K562 (cell line): ENCODE results near the gene PPP1R37. TPM values are rescaled to one million over a fixed set of nuclear protein-coding genes. Genes with fewer than 3 reads are reported as not detected.

Experiments
- ATAC-seq: fragments of 200-7000 bp; cut with Tn5 transposase; 3 replicates; pipeline ENCODE4 v1.9.1; 2020; ENCODE audit warnings: moderate library complexity
- BruUV-seq: library from RNA; stranded (reverse); fragments of 400-500 nt; replicated peaks from 2 replicates; lab custom pipeline; 2021; lab: Mats Ljungman, UMichigan
- CTCF ChIA-PET: fragments of 300-600 bp; formaldehyde crosslinking; extraction: SDS; loops from one replicate; lab custom pipeline; 2021; ENCODE audit warnings: low intra/inter-chr PET ratio; lab: Yijun Ruan, JAX
- POLR2A ChIA-PET: fragments of 300-600, 350-650 bp; sonication (Branson Sonifier 250); formaldehyde crosslinking; extraction: SDS; loops from one replicate; lab custom pipeline; 2021; ENCODE audit warnings: antibody characterized with exemption, inconsistent platforms; lab: Yijun Ruan, JAX
- DNase-seq, 4 experiments: peaks; one replicate each; pipeline versions ENCODE4 v3.0.0 to v3.0.0-alpha.2; 2011 to 2018; ENCODE audit warnings: low spot score in 3 of 4, mixed read lengths in 3 of 4; ENCODE audit errors: extremely low read depth in 1 of 4
- FAIRE-seq: peaks from 2 replicates; lab custom pipeline; 2011; peaks lifted over from hg19 to GRCh38; lab: Jason Lieb, UNC
- H2AFZ ChIP-seq: 2 replicates; pipeline ENCODE4 v1.6.0; 2011; ENCODE audit warnings: low read depth, low read length, control low read depth, inconsistent platforms
- H3K27ac ChIP-seq: fragments of 200-600 bp; 3 replicates; pipeline ENCODE4 v1.8.0; 2011; ENCODE audit warnings: low read depth, mild to moderate bottlenecking, control low read depth, inconsistent platforms, low read length, moderate library complexity, mixed read lengths; ENCODE audit errors: extremely low read depth
- H3K27me3 ChIP-seq, 2 experiments: fragments of 300-600 bp in 1 of 2; 2 replicates in 1 of 2; 3 replicates in 1 of 2; pipeline versions ENCODE4 v1.6.0 to v1.8.0; 2011; ENCODE audit warnings: inconsistent platforms in 2 of 2, low read length in 2 of 2, mild to moderate bottlenecking in 1 of 2, mixed read lengths in 1 of 2, moderate library complexity in 1 of 2; ENCODE audit not compliant: control insufficient read depth in 2 of 2, insufficient read depth in 2 of 2
- H3K36me3 ChIP-seq: fragments of 300-600 bp; 3 replicates; pipeline ENCODE4 v1.8.0; 2011; ENCODE audit warnings: mild to moderate bottlenecking, low read length, inconsistent platforms; ENCODE audit not compliant: control insufficient read depth, insufficient read depth
- H3K4me1 ChIP-seq, 2 experiments: fragments of 200-600 bp in 1 of 2; replicated peaks in 1 of 2; 2 replicates in 1 of 2; 3 replicates in 1 of 2; pipeline versions ENCODE4 v1.5.1 to v1.8.0; 2011; ENCODE audit warnings: inconsistent platforms in 2 of 2, low read length in 2 of 2, mild to moderate bottlenecking in 1 of 2, mixed read lengths in 1 of 2, moderate library complexity in 1 of 2; ENCODE audit not compliant: control insufficient read depth in 2 of 2, insufficient read depth in 2 of 2
- H3K4me2 ChIP-seq: 2 replicates; pipeline ENCODE4 v1.6.1; 2011; ENCODE audit warnings: low read length, control low read depth, inconsistent platforms, mixed read lengths; ENCODE audit not compliant: insufficient read depth
- H3K4me3 ChIP-seq: fragments of 200-600 bp; sonication (generic), shearing (Covaris generic); 2 replicates; pipeline ENCODE4 v1.5.1; 2016; ENCODE audit warnings: control low read depth, inconsistent platforms
- H3K79me2 ChIP-seq: fragments of 200-600 bp; 3 replicates; pipeline ENCODE4 v1.8.0; 2011; ENCODE audit warnings: low read length, inconsistent platforms; ENCODE audit not compliant: control insufficient read depth, insufficient read depth
- H3K9ac ChIP-seq, 2 experiments: 2 replicates each; pipeline versions ENCODE4 v1.6.0 to v1.6.1; 2011; ENCODE audit warnings: low read depth in 2 of 2, low read length in 2 of 2, control low read depth in 1 of 2, inconsistent platforms in 1 of 2, mild to moderate bottlenecking in 1 of 2, mixed read lengths in 1 of 2; ENCODE audit not compliant: insufficient read depth in 1 of 2
- H3K9me1 ChIP-seq: one replicate; pipeline ENCODE4 v1.6.0; 2011; ENCODE audit warnings: inconsistent platforms, mild to moderate bottlenecking, low read length, moderate library complexity; ENCODE audit not compliant: control insufficient read depth, insufficient read depth
- H3K9me3 ChIP-seq: replicated peaks from 2 replicates; pipeline ENCODE4 v1.5.1; 2011; ENCODE audit warnings: low read depth, low read length, inconsistent platforms; ENCODE audit not compliant: control insufficient read depth, insufficient read depth
- H4K20me1 ChIP-seq: replicated peaks from 2 replicates; pipeline ENCODE4 v1.6.1; 2011; ENCODE audit warnings: low read length, inconsistent platforms, mixed read lengths; ENCODE audit not compliant: control insufficient read depth, insufficient read depth
- CHAMP1 ChIP-seq: fragments of 450-650 bp; IDR thresholded peaks from 2 replicates; pipeline ENCODE4 v1.6.1; 2016; ENCODE audit warnings: mild to moderate bottlenecking
- POLR2G ChIP-seq: fragments of 200-400 bp; formaldehyde crosslinking; IDR thresholded peaks from 2 replicates; pipeline ENCODE4 v1.6.1; 2017; ENCODE audit warnings: low read depth, mild to moderate bottlenecking, antibody characterized with exemption, low read length, moderate library complexity
- STAG1 ChIP-seq: sonication (generic); formaldehyde crosslinking; IDR thresholded peaks from 2 replicates; pipeline ENCODE4 v1.5.0; 2020; ENCODE audit warnings: missing genetic modification reagents, borderline replicate concordance
- WGBS: fragments of 100-300 bp; shearing (Covaris generic); methylation state at CpG from one replicate; pipeline ENCODE4 v1.1.6; 2016; ENCODE audit warnings: low coverage, mixed read lengths; ENCODE audit not compliant: insufficient coverage; ENCODE audit errors: missing lambda C conversion rate; 5-methylcytosine and 5-hydroxymethylcytosine counted together
- in situ Hi-C: fragments of 300-500 bp; cut with MboI; formaldehyde crosslinking; loops from 4 replicates; pipeline ENCODE4 v1.15.0; 2018; ENCODE audit warnings: inconsistent platforms, mixed read lengths
- intact Hi-C: fragments of 100-400 bp; cut with micrococcal nuclease; formaldehyde crosslinking; loops from 2 replicates; pipeline ENCODE4 v1.14.2; 2022
- polyA plus RNA-seq, 8 experiments: library from polyadenylated mRNA; depleted of rRNA in 4 of 8; stranded (reverse) in 5 of 8; unstranded in 3 of 8; fragments of >200 nt; fragmentation: Nextera tagmentation in 2 of 8; fragmentation: Illumina TruSeq in 1 of 8; extraction: Ambion mirVana in 2 of 8; extraction: Trizol in 1 of 8; gene quantifications; 2 replicates each; pipeline versions ENCODE4 v1.2.1 to v1.2.3, GENCODE V29; 2011 to 2014; ENCODE audit warnings: inconsistent platforms in 1 of 8, missing spikeins in 1 of 8
- total RNA-seq, 7 experiments: library from RNA; depleted of rRNA in 6 of 7; stranded (reverse); fragments of >200 nt in 6 of 7; fragmentation: Illumina TruSeq in 2 of 7; extraction: Trizol in 2 of 7; gene quantifications; 2 replicates each; pipeline versions ENCODE4 v1.2.1 to v1.2.3, GENCODE V29; 2011 to 2021; ENCODE audit warnings: low replicate concordance in 1 of 7

PPP1R37 gene
- total and polyA plus RNA-seq, 9 of the 15 experiments (the other 6 are each of a cell fraction or from before 2014, with no cell fraction given) = 0.04 to 20.3 (median 7.3) TPM

DNA sequence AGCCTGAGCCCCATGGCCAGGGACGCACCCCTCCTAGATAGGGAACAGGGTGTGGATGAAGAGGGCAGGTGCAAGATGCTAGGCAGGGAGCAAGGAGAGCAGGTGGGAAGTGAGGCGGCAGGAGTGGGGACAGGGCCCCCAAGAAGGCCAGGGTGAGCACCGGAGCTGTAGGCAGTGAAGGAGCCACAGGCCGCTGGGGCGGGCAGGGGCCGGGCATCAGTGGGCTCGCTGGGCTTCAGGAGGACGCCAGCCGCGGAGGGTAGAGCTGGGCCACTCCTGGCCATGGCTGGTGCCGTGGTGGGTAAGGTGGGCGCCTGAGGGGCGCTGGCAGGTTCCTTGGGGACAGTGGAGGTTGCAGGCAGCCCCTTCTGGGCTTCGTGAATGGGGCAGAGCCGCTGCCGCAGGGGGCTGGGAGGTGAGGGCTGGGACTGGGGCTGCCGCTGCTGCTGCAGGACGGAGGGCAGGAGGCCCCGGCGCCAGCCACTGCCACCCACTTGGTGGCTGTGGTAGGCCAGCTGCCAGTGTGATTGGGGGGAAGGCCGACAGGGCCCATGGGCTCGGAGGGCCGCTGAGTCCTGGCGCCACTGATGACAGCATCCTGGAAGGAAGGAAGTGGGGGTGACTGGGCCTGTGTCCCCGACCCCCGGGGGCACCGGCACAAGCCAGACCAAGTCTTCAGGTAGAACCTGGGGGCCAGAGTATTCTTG lies 65.7 kb downstream of the PPP1R37 start:
- intact Hi-C loops = no loop called here
- WGBS = 20% methylated on average over 27 of the region's 27 CpGs
- BruUV-seq = no TSS peak
- Histone ChIP-seq H3K36me3 (no peaks in the 10 kb centered on the region), H3K4me2 (no peak overlapping the region)
- no peak for DNase-seq
- TF ChIP-seq POLR2G (peak; percentile 69), STAG1 (CRISPR knock-in tag) (no peak)
- TF ChIP-seq, all 486 proteins: peak for 1
- CTCF ChIA-PET = no interaction called here
- no peak overlapping the region for H2AFZ ChIP-seq
- no peak overlapping the region for H3K4me3 ChIP-seq
- no peak overlapping the region for H3K27ac ChIP-seq
- H4K20me1 ChIP-seq = peaks cover 23% of the 10 kb centered on the region
- no peaks in the 10 kb centered on the region for H3K79me2 ChIP-seq
- H3K27me3 ChIP-seq = peaks cover 6 to 26% of the 10 kb centered on the region in 2 experiments; a peak in 4 of 5 replicates
- 0 out of 4 replicates have a peak overlapping the region, but pooled peaks of 1 of the 2 experiments have one; percentile 28 for H3K9ac ChIP-seq
- FAIRE-seq (no peak), ATAC-seq (no peak)
- peaks cover 9 to 71% of the 10 kb centered on the region in 2 experiments for H3K4me1 ChIP-seq
- POLR2A ChIA-PET = interaction anchor here (1.4 kb wide), 1 partner anchor 26 kb away, joined by 3 read pairs; no protein-coding TSS in a partner anchor
- no peaks in the 10 kb centered on the region for H3K9me3 ChIP-seq
- H3K9me1 ChIP-seq = peaks cover 4% of the 10 kb centered on the region
- in situ Hi-C loops = no loop called here

GRCh38 chr19:45159210-45159970 lies 66.4 kb downstream of the PPP1R37 start:
- Histone ChIP-seq H3K9ac (no peak overlapping the region), H3K79me2 (no peaks in the 10 kb centered on the region), H3K4me1 (peaks cover 3 to 70% of the 10 kb centered on the region in 2 experiments; a peak in 4 of 5 replicates), H3K27ac (no peak overlapping the region), H3K9me1 (no peaks in the 10 kb centered on the region), H4K20me1 (peaks cover 18% of the 10 kb centered on the region), H3K4me3 (no peak overlapping the region), H3K4me2 (no peak overlapping the region), H3K9me3 (no peaks in the 10 kb centered on the region), H2AFZ (no peak overlapping the region), H3K36me3 (no peaks in the 10 kb centered on the region), H3K27me3 (peaks cover 6 to 26% of the 10 kb centered on the region in 2 experiments; a peak in 4 of 5 replicates)
- BruUV-seq = no TSS peak
- no peak for ATAC-seq
- POLR2A ChIA-PET = interaction anchor here (1.4 kb wide), 1 partner anchor 26 kb away, joined by 3 read pairs; no protein-coding TSS in a partner anchor
- peak; percentile 60; the same call in 1 of the 2 replicates for TF ChIP-seq POLR2G
- TF ChIP-seq CHAMP1 = no peak
- no peak for DNase-seq
- in situ Hi-C loops (no loop called here), intact Hi-C loops (no loop called here)
- CTCF ChIA-PET = no interaction called here
- WGBS = 28% methylated on average over 11 of the region's 12 CpGs
- FAIRE-seq = no peak
